GM23338 (cell line): Measurements from ENCODE around the gene ZNF580.

Experiments
- CREB1 ChIP-seq: fragments of 250-450 bp; sonication (Bioruptor Pico); IDR thresholded peaks from 2 replicates; pipeline ENCODE4 v1.5.0; 2020; ENCODE audit warnings: low read depth, mild to moderate bottlenecking, moderate library complexity
- ETS1 ChIP-seq: IDR thresholded peaks from 2 replicates; pipeline ENCODE4 v1.6.1; 2016; ENCODE audit warnings: antibody characterized with exemption
- EZH2 ChIP-seq: fragments of 200-600 bp; sonication (generic); IDR thresholded peaks from one replicate; pipeline ENCODE4 v1.8.0; 2017; ENCODE audit warnings: antibody characterized with exemption, mild to moderate bottlenecking, low read depth; ENCODE audit not compliant: unreplicated experiment
- EZH2phosphoT487 ChIP-seq: fragments of 200-600 bp; sonication (generic); IDR thresholded peaks from one replicate; pipeline ENCODE4 v1.8.1; 2018; ENCODE audit warnings: antibody characterized with exemption; ENCODE audit not compliant: unreplicated experiment
- JUNB ChIP-seq: IDR thresholded peaks from one replicate; pipeline ENCODE4 v1.6.1; 2016; ENCODE audit warnings: antibody characterized with exemption; ENCODE audit not compliant: unreplicated experiment
- POLR2AphosphoS5 ChIP-seq: IDR thresholded peaks from 2 replicates; pipeline ENCODE4 v1.6.1; 2016; ENCODE audit warnings: antibody characterized with exemption, low read depth
- ZNF114 ChIP-seq: fragments of 250-450 bp; sonication (Bioruptor Pico); IDR thresholded peaks from 2 replicates; pipeline ENCODE4 v1.5.0; 2020; ENCODE audit warnings: mild to moderate bottlenecking, moderate library complexity
- ZNF462 ChIP-seq: fragments of 250-450 bp; sonication (Bioruptor Pico); IDR thresholded peaks from 2 replicates; pipeline ENCODE4 v1.5.0; 2020; ENCODE audit warnings: mild to moderate bottlenecking, moderate library complexity
- TF ChIP-seq, protein P1 (sequence below), 2 experiments: fragments of 200-600 bp in 1 of 2; sonication (generic) in 1 of 2; conservative IDR thresholded peaks; 2 replicates each; pipeline versions ENCODE4 v1.5.1 to v1.6.1; 2016 to 2017; ENCODE audit warnings: antibody characterized with exemption in 2 of 2, low read depth in 2 of 2, mild to moderate bottlenecking in 2 of 2, moderate library complexity in 1 of 2
- TF ChIP-seq, protein P2 (sequence below): IDR thresholded peaks from one replicate; pipeline ENCODE4 v1.6.1; 2018; ENCODE audit warnings: antibody characterized with exemption; ENCODE audit not compliant: unreplicated experiment

GRCh38 chr19:55601084-55601483, 39.7 kb upstream of the ZNF580 start:
- TF ChIP-seq, protein P1, sequence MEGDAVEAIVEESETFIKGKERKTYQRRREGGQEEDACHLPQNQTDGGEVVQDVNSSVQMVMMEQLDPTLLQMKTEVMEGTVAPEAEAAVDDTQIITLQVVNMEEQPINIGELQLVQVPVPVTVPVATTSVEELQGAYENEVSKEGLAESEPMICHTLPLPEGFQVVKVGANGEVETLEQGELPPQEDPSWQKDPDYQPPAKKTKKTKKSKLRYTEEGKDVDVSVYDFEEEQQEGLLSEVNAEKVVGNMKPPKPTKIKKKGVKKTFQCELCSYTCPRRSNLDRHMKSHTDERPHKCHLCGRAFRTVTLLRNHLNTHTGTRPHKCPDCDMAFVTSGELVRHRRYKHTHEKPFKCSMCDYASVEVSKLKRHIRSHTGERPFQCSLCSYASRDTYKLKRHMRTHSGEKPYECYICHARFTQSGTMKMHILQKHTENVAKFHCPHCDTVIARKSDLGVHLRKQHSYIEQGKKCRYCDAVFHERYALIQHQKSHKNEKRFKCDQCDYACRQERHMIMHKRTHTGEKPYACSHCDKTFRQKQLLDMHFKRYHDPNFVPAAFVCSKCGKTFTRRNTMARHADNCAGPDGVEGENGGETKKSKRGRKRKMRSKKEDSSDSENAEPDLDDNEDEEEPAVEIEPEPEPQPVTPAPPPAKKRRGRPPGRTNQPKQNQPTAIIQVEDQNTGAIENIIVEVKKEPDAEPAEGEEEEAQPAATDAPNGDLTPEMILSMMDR (conservative IDR thresholded peaks at IDR 0.05; ENCODE audit: low read depth in 2 of 2) = no peak
- TF ChIP-seq POLR2AphosphoS5 (no peak), ETS1 (no peak), EZH2 (no peak), JUNB (no peak), EZH2phosphoT487 (no peak), ZNF114 (CRISPR knock-in tag) (no peak), CREB1 (CRISPR knock-in tag) (no peak), ZNF462 (CRISPR knock-in tag) (no peak)
- TF ChIP-seq, protein P2, sequence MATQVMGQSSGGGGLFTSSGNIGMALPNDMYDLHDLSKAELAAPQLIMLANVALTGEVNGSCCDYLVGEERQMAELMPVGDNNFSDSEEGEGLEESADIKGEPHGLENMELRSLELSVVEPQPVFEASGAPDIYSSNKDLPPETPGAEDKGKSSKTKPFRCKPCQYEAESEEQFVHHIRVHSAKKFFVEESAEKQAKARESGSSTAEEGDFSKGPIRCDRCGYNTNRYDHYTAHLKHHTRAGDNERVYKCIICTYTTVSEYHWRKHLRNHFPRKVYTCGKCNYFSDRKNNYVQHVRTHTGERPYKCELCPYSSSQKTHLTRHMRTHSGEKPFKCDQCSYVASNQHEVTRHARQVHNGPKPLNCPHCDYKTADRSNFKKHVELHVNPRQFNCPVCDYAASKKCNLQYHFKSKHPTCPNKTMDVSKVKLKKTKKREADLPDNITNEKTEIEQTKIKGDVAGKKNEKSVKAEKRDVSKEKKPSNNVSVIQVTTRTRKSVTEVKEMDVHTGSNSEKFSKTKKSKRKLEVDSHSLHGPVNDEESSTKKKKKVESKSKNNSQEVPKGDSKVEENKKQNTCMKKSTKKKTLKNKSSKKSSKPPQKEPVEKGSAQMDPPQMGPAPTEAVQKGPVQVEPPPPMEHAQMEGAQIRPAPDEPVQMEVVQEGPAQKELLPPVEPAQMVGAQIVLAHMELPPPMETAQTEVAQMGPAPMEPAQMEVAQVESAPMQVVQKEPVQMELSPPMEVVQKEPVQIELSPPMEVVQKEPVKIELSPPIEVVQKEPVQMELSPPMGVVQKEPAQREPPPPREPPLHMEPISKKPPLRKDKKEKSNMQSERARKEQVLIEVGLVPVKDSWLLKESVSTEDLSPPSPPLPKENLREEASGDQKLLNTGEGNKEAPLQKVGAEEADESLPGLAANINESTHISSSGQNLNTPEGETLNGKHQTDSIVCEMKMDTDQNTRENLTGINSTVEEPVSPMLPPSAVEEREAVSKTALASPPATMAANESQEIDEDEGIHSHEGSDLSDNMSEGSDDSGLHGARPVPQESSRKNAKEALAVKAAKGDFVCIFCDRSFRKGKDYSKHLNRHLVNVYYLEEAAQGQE = no peak
